Trophoblast cell (in vitro differentiated cells and primary cell): ENCODE results near the gene MTUS2.

Source experiments
- DNase-seq, 2 donors: peaks; one replicate each; pipeline ENCODE4 v3.0.0-alpha.2; 2016
- H2AFZ ChIP-seq: 2 replicates; pipeline ENCODE4 v1.6.1; 2013; ENCODE audit warnings: low read length, moderate library complexity, mild to moderate bottlenecking; ENCODE audit not compliant: insufficient read depth, poor library complexity
- H2AK5ac ChIP-seq: 2 replicates; pipeline ENCODE4 v1.6.1; 2013; ENCODE audit warnings: mild to moderate bottlenecking, low read length
- H2BK120ac ChIP-seq: 2 replicates; pipeline ENCODE4 v1.6.1; 2013; ENCODE audit warnings: low read length, mild to moderate bottlenecking, moderate library complexity; ENCODE audit not compliant: insufficient read depth, poor library complexity
- H2BK12ac ChIP-seq: 2 replicates; pipeline ENCODE4 v1.6.1; 2013; ENCODE audit warnings: mild to moderate bottlenecking, low read length, moderate library complexity
- H2BK5ac ChIP-seq: 2 replicates; pipeline ENCODE4 v1.6.1; 2013; ENCODE audit warnings: low read length, low read depth, moderate library complexity, mild to moderate bottlenecking; ENCODE audit not compliant: poor library complexity
- H3K14ac ChIP-seq: 2 replicates; pipeline ENCODE4 v1.6.1; 2013; ENCODE audit warnings: mild to moderate bottlenecking, low read length
- H3K18ac ChIP-seq: 2 replicates; pipeline ENCODE4 v1.6.1; 2013; ENCODE audit warnings: mild to moderate bottlenecking, low read length
- H3K23ac ChIP-seq: 2 replicates; pipeline ENCODE4 v1.6.1; 2013; ENCODE audit warnings: low read length
- H3K27ac ChIP-seq: 2 replicates; pipeline ENCODE4 v1.5.1; 2013; ENCODE audit warnings: low read depth, mild to moderate bottlenecking, inconsistent platforms, low read length, moderate library complexity
- H3K27me3 ChIP-seq: 2 replicates; pipeline ENCODE4 v1.6.1; 2013; ENCODE audit warnings: inconsistent platforms, mild to moderate bottlenecking, low read length, moderate library complexity; ENCODE audit not compliant: insufficient read depth
- H3K36me3 ChIP-seq, 2 experiments: 1 replicate in 1 of 2; 2 replicates in 1 of 2; pipeline ENCODE4 v1.6.1; 2013; ENCODE audit warnings: low read length in 2 of 2, mild to moderate bottlenecking in 2 of 2, moderate library complexity in 1 of 2; ENCODE audit not compliant: insufficient read depth in 2 of 2, control insufficient read depth in 1 of 2
- H3K4ac ChIP-seq: 2 replicates; pipeline ENCODE4 v1.6.1; 2013; ENCODE audit warnings: low read depth, mild to moderate bottlenecking, low read length, moderate library complexity
- H3K4me1 ChIP-seq, 2 experiments: 1 replicate in 1 of 2; 2 replicates in 1 of 2; pipeline ENCODE4 v1.6.1; 2013; ENCODE audit warnings: low read length in 2 of 2, mild to moderate bottlenecking in 2 of 2, moderate library complexity in 1 of 2; ENCODE audit not compliant: insufficient read depth in 2 of 2, control insufficient read depth in 1 of 2
- H3K4me2 ChIP-seq: 2 replicates; pipeline ENCODE4 v1.6.1; 2013; ENCODE audit warnings: inconsistent platforms, mild to moderate bottlenecking, low read length, moderate library complexity
- H3K4me3 ChIP-seq: 2 replicates; pipeline ENCODE4 v1.5.1; 2013; ENCODE audit warnings: mild to moderate bottlenecking, low read depth, low read length, inconsistent platforms
- H3K79me1 ChIP-seq: one replicate; pipeline ENCODE4 v1.6.1; 2013; ENCODE audit warnings: low read length
- H3K79me2 ChIP-seq: 2 replicates; pipeline ENCODE4 v1.6.1; 2013; ENCODE audit warnings: low read length, mild to moderate bottlenecking; ENCODE audit not compliant: control insufficient read depth, insufficient read depth, poor library complexity
- H3K9ac ChIP-seq: 2 replicates; pipeline ENCODE4 v1.6.1; 2013; ENCODE audit warnings: mild to moderate bottlenecking, low read length
- H3K9me3 ChIP-seq: 2 replicates; pipeline ENCODE4 v1.6.1; 2013; ENCODE audit warnings: low read depth, mild to moderate bottlenecking, control low read depth, inconsistent platforms, low read length; ENCODE audit not compliant: insufficient read depth
- H4K12ac ChIP-seq: 2 replicates; pipeline ENCODE4 v1.6.1; 2013; ENCODE audit warnings: low read depth, mild to moderate bottlenecking, low read length, moderate library complexity
- H4K8ac ChIP-seq: 2 replicates; pipeline ENCODE4 v1.6.1; 2013; ENCODE audit warnings: low read depth, mild to moderate bottlenecking, low read length, moderate library complexity
- H4K91ac ChIP-seq: one replicate; pipeline ENCODE4 v1.6.1; 2013; ENCODE audit warnings: low read depth, mild to moderate bottlenecking, low read length, moderate library complexity
- WGBS: extraction: QIAGEN DNeasy Blood & Tissue Kit; methylation state at CpG from one replicate; pipeline ENCODE4 v1.1.7; 2013; ENCODE audit warnings: missing lambda C conversion rate; ENCODE audit not compliant: insufficient read length, insufficient coverage; ENCODE audit errors: extremely low coverage; 5-methylcytosine and 5-hydroxymethylcytosine counted together

MTUS2 gene

DNA sequence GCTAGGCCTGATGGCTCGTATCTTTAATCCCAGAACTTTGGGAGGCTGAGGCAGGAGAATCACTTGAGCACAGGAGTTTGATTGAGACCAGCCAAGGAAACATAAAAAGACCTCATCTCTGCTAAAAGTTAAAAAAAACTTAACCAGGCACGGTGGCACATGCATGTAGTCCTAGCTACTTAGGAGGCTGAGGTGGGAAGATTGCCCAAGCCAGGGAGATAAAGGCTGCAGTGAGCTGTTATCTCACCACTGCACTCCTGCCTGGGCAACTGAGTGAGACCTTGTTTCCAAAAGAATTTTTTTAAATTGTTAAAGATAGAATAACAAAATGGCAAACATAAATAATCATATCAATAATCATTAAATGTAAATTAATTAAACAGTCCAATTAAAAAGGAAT, 365.8 kb downstream of the MTUS2 start:
- Histone ChIP-seq H3K4me1 (no peaks in the 10 kb centered on the region), H3K4me3 (no peak overlapping the region), H3K27ac (no peak overlapping the region), H4K12ac (no peak overlapping the region), H3K79me2 (no peaks in the 10 kb centered on the region), H2AFZ (no peak overlapping the region), H3K9me3 (peaks cover under 1% of the 10 kb centered on the region), H2AK5ac (no peak overlapping the region), H3K27me3 (no peaks in the 10 kb centered on the region), H2BK12ac (no peak overlapping the region), H3K4ac (no peak overlapping the region), H3K18ac (no peak overlapping the region), H2BK5ac (no peak overlapping the region), H4K91ac (no peak overlapping the region), H3K9ac (no peak overlapping the region), H3K23ac (no peak overlapping the region), H3K79me1 (no peaks in the 10 kb centered on the region), H3K36me3 (no peaks in the 10 kb centered on the region), H2BK120ac (no peak overlapping the region), H4K8ac (no peak overlapping the region), H3K14ac (no peak overlapping the region), H3K4me2 (no peak overlapping the region)
- no CpG with 5 or more reads among the region's 2 CpGs for WGBS
- no peak for DNase-seq

DNA sequence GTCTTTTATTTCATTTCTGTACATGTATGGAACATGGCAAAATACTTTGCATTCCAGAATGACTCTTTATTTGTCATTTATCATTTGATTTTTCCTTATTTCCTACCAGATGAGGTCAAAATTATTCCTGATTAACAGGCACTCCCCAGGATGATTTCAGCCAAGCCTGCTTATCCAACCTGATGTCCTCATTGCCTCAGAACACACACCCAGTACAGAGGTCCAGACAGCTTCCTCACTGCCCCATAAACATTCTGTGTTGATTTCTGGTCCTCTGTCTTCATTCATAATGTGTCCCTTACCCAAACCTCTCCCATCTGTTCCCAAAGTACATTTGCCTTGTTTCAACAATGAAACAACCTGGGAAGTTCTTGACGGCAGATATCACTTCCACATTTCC, 367.4 kb downstream of the MTUS2 start:
- no peak overlapping the region for H2BK12ac ChIP-seq
- no peaks in the 10 kb centered on the region for H3K27me3 ChIP-seq
- no peak overlapping the region for H4K8ac ChIP-seq
- H3K14ac ChIP-seq, result no peak overlapping the region
- no peak overlapping the region for H2AK5ac ChIP-seq
- no peak overlapping the region for H3K23ac ChIP-seq
- no peaks in the 10 kb centered on the region for H3K36me3 ChIP-seq
- no peak overlapping the region for H2BK5ac ChIP-seq
- no peak overlapping the region for H3K4me2 ChIP-seq
- H3K4me1 ChIP-seq, result no peaks in the 10 kb centered on the region
- no peak overlapping the region for H3K27ac ChIP-seq
- no peak overlapping the region for H3K4me3 ChIP-seq
- no peak overlapping the region for H2AFZ ChIP-seq
- DNase-seq, result no peak
- no peak overlapping the region for H3K9ac ChIP-seq
- no peak overlapping the region for H3K18ac ChIP-seq
- H3K79me2 ChIP-seq, result no peaks in the 10 kb centered on the region
- H4K91ac ChIP-seq, result no peak overlapping the region
- H3K4ac ChIP-seq, result no peak overlapping the region
- WGBS, result no CpG with 5 or more reads among the region's 1 CpG
- no peaks in the 10 kb centered on the region for H3K79me1 ChIP-seq
- no peak overlapping the region for H4K12ac ChIP-seq
- H2BK120ac ChIP-seq, result no peak overlapping the region
- peaks cover 3% of the 10 kb centered on the region for H3K9me3 ChIP-seq

DNA sequence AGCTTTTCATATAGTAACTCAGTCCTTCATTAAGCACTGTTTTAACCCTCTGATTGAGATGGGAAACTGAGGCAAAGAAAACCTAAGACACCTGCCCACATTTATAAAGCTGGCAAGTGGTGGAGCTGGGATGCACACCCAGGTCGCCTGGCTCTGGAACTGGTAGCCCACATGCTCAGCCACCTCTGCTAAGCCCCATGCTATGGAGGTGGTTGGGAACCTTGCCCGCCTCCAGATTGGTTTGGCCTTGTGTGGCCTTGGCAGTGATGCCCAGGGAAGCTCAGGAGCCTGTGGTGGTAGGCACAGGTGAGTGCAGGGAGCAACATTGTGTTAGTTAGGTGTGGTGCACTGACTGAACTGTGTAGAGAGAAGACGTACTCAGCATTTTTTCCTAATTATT, 370.2 kb downstream of the MTUS2 start:
- Histone ChIP-seq H3K18ac (no peak overlapping the region), H4K8ac (no peak overlapping the region), H4K91ac (no peak overlapping the region), H2BK5ac (no peak overlapping the region), H2AK5ac (no peak overlapping the region), H2AFZ (no peak overlapping the region), H3K27me3 (no peaks in the 10 kb centered on the region), H3K9ac (no peak overlapping the region), H4K12ac (no peak overlapping the region), H3K4ac (no peak overlapping the region), H3K36me3 (no peaks in the 10 kb centered on the region), H3K27ac (no peak overlapping the region), H3K14ac (no peak overlapping the region), H3K4me1 (no peaks in the 10 kb centered on the region), H2BK120ac (no peak overlapping the region), H3K23ac (no peak overlapping the region), H3K4me2 (no peak overlapping the region), H2BK12ac (no peak overlapping the region), H3K79me1 (no peaks in the 10 kb centered on the region), H3K4me3 (no peak overlapping the region), H3K79me2 (no peaks in the 10 kb centered on the region), H3K9me3 (peaks cover 3% of the 10 kb centered on the region)
- no CpG with 5 or more reads among the region's 3 CpGs for WGBS
- no peak for DNase-seq

- peaks cover 3% of the 10 kb centered on the region for H3K9me3 ChIP-seq
- no peak overlapping the region for H3K27ac ChIP-seq
- H3K27me3 ChIP-seq, result no peaks in the 10 kb centered on the region
- no peak overlapping the region for H2AK5ac ChIP-seq
- no CpG with 5 or more reads among the region's 1 CpG for WGBS
- H3K79me2 ChIP-seq, result no peaks in the 10 kb centered on the region
- no peaks in the 10 kb centered on the region for H3K79me1 ChIP-seq
- no peaks in the 10 kb centered on the region for H3K4me1 ChIP-seq
- no peak overlapping the region for H2BK12ac ChIP-seq
- no peak overlapping the region for H2BK120ac ChIP-seq
- H3K14ac ChIP-seq, result no peak overlapping the region
- no peak for DNase-seq
- no peak overlapping the region for H2AFZ ChIP-seq
- H2BK5ac ChIP-seq, result no peak overlapping the region
- no peak overlapping the region for H3K4me2 ChIP-seq
- H3K36me3 ChIP-seq, result no peaks in the 10 kb centered on the region
- H4K12ac ChIP-seq, result no peak overlapping the region
- H3K9ac ChIP-seq, result no peak overlapping the region
- no peak overlapping the region for H4K91ac ChIP-seq
- no peak overlapping the region for H4K8ac ChIP-seq
- H3K4ac ChIP-seq, result no peak overlapping the region
- no peak overlapping the region for H3K23ac ChIP-seq
- no peak overlapping the region for H3K4me3 ChIP-seq
- no peak overlapping the region for H3K18ac ChIP-seq
Observed at GRCh38 chr13:29193083-29193482, 372.9 kb downstream of the MTUS2 start.
